ENCODE data around the gene LYSMD2. TPM values are rescaled to one million over a fixed set of nuclear protein-coding genes. Genes with fewer than 3 reads are reported as not detected.

Gene LYSMD2
- polyA plus RNA-seq, 3 donors = 33.2 to 64.7 (median 50.5) TPM

DNA sequence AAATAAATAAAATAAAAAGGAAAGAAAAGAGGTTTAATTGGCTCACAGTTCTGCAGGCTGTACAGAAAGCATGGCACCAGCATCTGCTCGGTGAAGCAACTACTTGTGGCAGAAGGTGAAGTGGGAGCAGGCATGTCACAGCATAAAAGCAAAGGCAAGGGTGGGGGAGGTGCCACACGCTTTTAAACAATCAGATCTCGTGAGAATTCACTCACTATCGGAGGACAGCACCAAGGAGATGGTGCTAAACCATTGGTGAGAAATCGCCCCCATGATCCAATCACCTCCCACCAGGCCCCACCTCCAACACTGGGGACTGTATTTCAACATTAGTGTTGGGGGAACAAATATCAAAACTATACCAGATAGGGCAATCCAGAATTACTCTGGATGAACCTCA lies 40.9 kb downstream of the LYSMD2 start:
- no peaks in the 10 kb centered on the region for H3K36me3 Mint-ChIP-seq
- no peaks in the 10 kb centered on the region for H3K79me2 ChIP-seq (ENCODE audit: insufficient read depth, low read length)
- no peaks in the 10 kb centered on the region for H4K20me1 ChIP-seq (ENCODE audit: insufficient read depth, low read length)
- no peak overlapping the region for H3K27ac ChIP-seq (ENCODE audit: low read depth in 1 of 2, low read length in 2 of 2)
- H3K4me3 Mint-ChIP-seq = no peak overlapping the region
- no peaks in the 10 kb centered on the region for H3K36me3 ChIP-seq (replicated peaks in 1 of 2; ENCODE audit: control insufficient read depth in 1 of 2, insufficient read depth in 2 of 2, low read length in 2 of 2)
- no peak overlapping the region for H3K27ac Mint-ChIP-seq
- H3K4me1 Mint-ChIP-seq = peaks cover 15% of the 10 kb centered on the region
- no peaks in the 10 kb centered on the region for H3K9me3 ChIP-seq (replicated peaks in 1 of 2; ENCODE audit: control insufficient read depth in 1 of 2, insufficient read depth in 1 of 2, low read length in 2 of 2)
- WGBS (ENCODE audit: insufficient coverage) = 91% methylated on average over 1 of the region's 5 CpGs
- H3K27me3 ChIP-seq (ENCODE audit: control insufficient read depth in 2 of 2, insufficient read depth in 2 of 2, low read length in 2 of 2) = peaks cover 3 to 6% of the 10 kb centered on the region in 2 donors
- TF ChIP-seq, protein P1, sequence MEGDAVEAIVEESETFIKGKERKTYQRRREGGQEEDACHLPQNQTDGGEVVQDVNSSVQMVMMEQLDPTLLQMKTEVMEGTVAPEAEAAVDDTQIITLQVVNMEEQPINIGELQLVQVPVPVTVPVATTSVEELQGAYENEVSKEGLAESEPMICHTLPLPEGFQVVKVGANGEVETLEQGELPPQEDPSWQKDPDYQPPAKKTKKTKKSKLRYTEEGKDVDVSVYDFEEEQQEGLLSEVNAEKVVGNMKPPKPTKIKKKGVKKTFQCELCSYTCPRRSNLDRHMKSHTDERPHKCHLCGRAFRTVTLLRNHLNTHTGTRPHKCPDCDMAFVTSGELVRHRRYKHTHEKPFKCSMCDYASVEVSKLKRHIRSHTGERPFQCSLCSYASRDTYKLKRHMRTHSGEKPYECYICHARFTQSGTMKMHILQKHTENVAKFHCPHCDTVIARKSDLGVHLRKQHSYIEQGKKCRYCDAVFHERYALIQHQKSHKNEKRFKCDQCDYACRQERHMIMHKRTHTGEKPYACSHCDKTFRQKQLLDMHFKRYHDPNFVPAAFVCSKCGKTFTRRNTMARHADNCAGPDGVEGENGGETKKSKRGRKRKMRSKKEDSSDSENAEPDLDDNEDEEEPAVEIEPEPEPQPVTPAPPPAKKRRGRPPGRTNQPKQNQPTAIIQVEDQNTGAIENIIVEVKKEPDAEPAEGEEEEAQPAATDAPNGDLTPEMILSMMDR (IDR thresholded peaks at IDR 0.05) = no peak
- H3K9me3 Mint-ChIP-seq = no peaks in the 10 kb centered on the region
- no peak overlapping the region for H3K9ac ChIP-seq (ENCODE audit: insufficient read depth, low read length, poor library complexity, severe bottlenecking)
- H3K4me2 ChIP-seq (replicated peaks; ENCODE audit: extremely low read depth, low read length, poor library complexity, severe bottlenecking) = no peak overlapping the region
- DNase-seq = no peak
- peaks cover 3 to 12% (median 6%) of the 10 kb centered on the region in 3 donors for H3K27me3 Mint-ChIP-seq (ENCODE audit: low read depth in 3 of 3)
- H3K4me1 ChIP-seq (ENCODE audit: control insufficient read depth in 1 of 2, insufficient read depth in 2 of 2, low read length in 2 of 2) = peaks cover 10% of the 10 kb centered on the region in 2 donors
- no peak overlapping the region for H3K4me3 ChIP-seq (replicated peaks in 1 of 3; ENCODE audit: low read depth in 2 of 3, low read length in 3 of 3)
- intact Hi-C loops (cut with micrococcal nuclease) = no loop called here
- H2AFZ ChIP-seq (ENCODE audit: insufficient read depth, low read depth, low read length, poor library complexity, severe bottlenecking) = no peak overlapping the region

DNA sequence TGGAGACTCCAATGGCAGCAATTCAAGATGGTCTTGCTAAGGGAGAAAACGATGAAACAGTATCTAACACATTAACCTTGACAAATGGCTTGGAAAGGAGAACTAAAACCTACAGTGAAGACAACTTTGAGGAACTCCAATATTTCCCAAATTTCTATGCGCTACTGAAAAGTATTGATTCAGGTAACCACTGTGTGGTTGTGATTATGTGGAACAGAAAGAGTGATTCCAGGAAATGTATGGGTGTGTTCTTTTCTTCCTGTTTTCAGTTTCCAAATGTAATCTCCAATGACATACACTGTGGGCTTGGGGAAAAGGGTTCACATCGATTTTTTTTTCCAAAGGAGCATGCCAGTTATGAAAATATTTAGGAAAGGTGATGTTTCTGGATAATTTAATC lies 45.3 kb downstream of the LYSMD2 start:
- DNase-seq = peak in 2 of 3 donors; percentile 19 to 43
- H2AFZ ChIP-seq (ENCODE audit: insufficient read depth, low read depth, low read length, poor library complexity, severe bottlenecking) = no peak overlapping the region
- TF ChIP-seq, protein P1 (IDR thresholded peaks at IDR 0.05) = no peak
- peaks cover 12% of the 10 kb centered on the region in 2 donors for H3K4me1 ChIP-seq (ENCODE audit: control insufficient read depth in 1 of 2, insufficient read depth in 2 of 2, low read length in 2 of 2)
- H3K4me2 ChIP-seq (replicated peaks; ENCODE audit: extremely low read depth, low read length, poor library complexity, severe bottlenecking) = no peak overlapping the region
- Mint-ChIP-seq H3K27me3 (ENCODE audit: low read depth in 3 of 3) (peaks cover 1 to 10% (median 7%) of the 10 kb centered on the region in 3 donors), H3K4me3 (no peak overlapping the region), H3K36me3 (no peaks in the 10 kb centered on the region), H3K27ac (no peak overlapping the region), H3K4me1 (peaks cover 20% of the 10 kb centered on the region), H3K9me3 (peaks cover 0 to 1% (median 0%) of the 10 kb centered on the region in 7 donors)
- WGBS (ENCODE audit: insufficient coverage) = no CpG with 5 or more reads among the region's 3 CpGs
- no peaks in the 10 kb centered on the region for H4K20me1 ChIP-seq (ENCODE audit: insufficient read depth, low read length)
- no peak overlapping the region for H3K9ac ChIP-seq (ENCODE audit: insufficient read depth, low read length, poor library complexity, severe bottlenecking)
- H3K36me3 ChIP-seq (replicated peaks in 1 of 2; ENCODE audit: control insufficient read depth in 1 of 2, insufficient read depth in 2 of 2, low read length in 2 of 2) = no peaks in the 10 kb centered on the region
- peaks cover 2 to 4% of the 10 kb centered on the region in 2 donors for H3K27me3 ChIP-seq (ENCODE audit: control insufficient read depth in 2 of 2, insufficient read depth in 2 of 2, low read length in 2 of 2)
- intact Hi-C loops (cut with micrococcal nuclease) = no loop called here
- H3K9me3 ChIP-seq (replicated peaks in 1 of 2; ENCODE audit: control insufficient read depth in 1 of 2, insufficient read depth in 1 of 2, low read length in 2 of 2) = no peaks in the 10 kb centered on the region
- H3K4me3 ChIP-seq (replicated peaks in 1 of 3; ENCODE audit: low read depth in 2 of 3, low read length in 3 of 3) = no peak overlapping the region
- no peak overlapping the region for H3K27ac ChIP-seq (ENCODE audit: low read depth in 1 of 2, low read length in 2 of 2)
- H3K79me2 ChIP-seq (ENCODE audit: insufficient read depth, low read length) = no peaks in the 10 kb centered on the region

Measured in CD14-positive monocyte (primary cell).